Mucosa of rectum (tissue), 2 donors: ENCODE measurements around the gene TSHZ3.

Experiments used
- H3K27ac ChIP-seq, 2 donors: one replicate each; pipeline ENCODE4 v1.7.0; 2013; ENCODE audit warnings: inconsistent platforms in 2 of 2, low read depth in 2 of 2, low read length in 2 of 2
- H3K27me3 ChIP-seq, 2 donors: one replicate each; pipeline ENCODE4 v1.7.0; 2013; ENCODE audit warnings: low read length in 2 of 2; ENCODE audit not compliant: control insufficient read depth in 2 of 2, insufficient read depth in 2 of 2
- H3K36me3 ChIP-seq, 2 donors: one replicate each; pipeline ENCODE4 v1.7.0; 2013; ENCODE audit warnings: low read length in 2 of 2; ENCODE audit not compliant: control insufficient read depth in 2 of 2, insufficient read depth in 2 of 2
- H3K4me1 ChIP-seq, 2 donors: one replicate each; pipeline ENCODE4 v1.7.0; 2013; ENCODE audit warnings: low read length in 2 of 2, mild to moderate bottlenecking in 1 of 2; ENCODE audit not compliant: control insufficient read depth in 2 of 2, insufficient read depth in 2 of 2
- H3K4me3 ChIP-seq, 2 donors: one replicate each; pipeline ENCODE4 v1.7.0; 2013; ENCODE audit warnings: low read length in 2 of 2
- H3K9ac ChIP-seq, 2 donors: one replicate each; pipeline ENCODE4 v1.7.0; 2013; ENCODE audit warnings: low read length in 2 of 2, low read depth in 1 of 2, mild to moderate bottlenecking in 1 of 2
- H3K9me3 ChIP-seq, 2 donors: one replicate each; pipeline ENCODE4 v1.7.0; 2013; ENCODE audit warnings: low read length in 2 of 2; ENCODE audit not compliant: control insufficient read depth in 2 of 2
- donor health status: healthy.
- donor health status: Normal muscosa, but diverticular disease.

Gene TSHZ3

DNA sequence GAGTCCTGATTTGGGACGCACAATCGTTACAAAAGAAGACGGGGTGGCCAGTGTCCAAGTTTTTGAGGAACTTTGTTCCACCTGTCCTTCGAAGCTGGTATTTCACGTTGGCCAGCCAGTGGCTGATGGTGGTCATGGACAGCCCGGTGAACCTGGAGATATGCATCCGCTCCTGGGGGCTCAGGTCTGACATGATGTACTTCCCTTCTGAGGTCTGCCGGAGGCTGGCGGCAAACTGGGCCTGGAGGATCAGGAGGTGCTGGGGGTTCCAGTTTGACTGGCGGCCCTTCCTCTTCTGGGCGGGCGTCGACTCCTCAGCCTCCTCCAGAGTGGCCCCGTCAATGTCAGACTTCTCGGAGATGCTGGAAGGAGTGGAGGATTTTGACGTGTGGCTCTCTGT lies 72.4 kb downstream of the TSHZ3 start:
- Histone ChIP-seq H3K9ac (no peak overlapping the region), H3K27ac (no peak overlapping the region), H3K4me3 (no peak overlapping the region), H3K9me3 (no peaks in the 10 kb centered on the region), H3K27me3 (no peaks in the 10 kb centered on the region), H3K4me1 (no peaks in the 10 kb centered on the region), H3K36me3 (no peaks in the 10 kb centered on the region)

- Histone ChIP-seq H3K4me1 (no peaks in the 10 kb centered on the region), H3K27me3 (no peaks in the 10 kb centered on the region), H3K36me3 (no peaks in the 10 kb centered on the region), H3K9me3 (no peaks in the 10 kb centered on the region), H3K27ac (no peak overlapping the region), H3K9ac (no peak overlapping the region), H3K4me3 (no peak overlapping the region)
Measured at GRCh38 chr19:31275068-31275334, 74.2 kb downstream of the TSHZ3 start.

- Histone ChIP-seq H3K9me3 (no peaks in the 10 kb centered on the region), H3K27ac (no peak overlapping the region), H3K36me3 (no peaks in the 10 kb centered on the region), H3K9ac (no peak overlapping the region), H3K4me3 (no peak overlapping the region), H3K27me3 (no peaks in the 10 kb centered on the region), H3K4me1 (no peaks in the 10 kb centered on the region)
Measured at GRCh38 chr19:31274251-31275067, 74.8 kb downstream of the TSHZ3 start.

GRCh38 chr19:31272583-31273106 lies 76.6 kb downstream of the TSHZ3 start:
- Histone ChIP-seq H3K36me3 (no peaks in the 10 kb centered on the region), H3K9me3 (no peaks in the 10 kb centered on the region), H3K9ac (no peak overlapping the region), H3K4me3 (no peak overlapping the region), H3K27ac (no peak overlapping the region), H3K4me1 (no peaks in the 10 kb centered on the region), H3K27me3 (no peaks in the 10 kb centered on the region)

DNA sequence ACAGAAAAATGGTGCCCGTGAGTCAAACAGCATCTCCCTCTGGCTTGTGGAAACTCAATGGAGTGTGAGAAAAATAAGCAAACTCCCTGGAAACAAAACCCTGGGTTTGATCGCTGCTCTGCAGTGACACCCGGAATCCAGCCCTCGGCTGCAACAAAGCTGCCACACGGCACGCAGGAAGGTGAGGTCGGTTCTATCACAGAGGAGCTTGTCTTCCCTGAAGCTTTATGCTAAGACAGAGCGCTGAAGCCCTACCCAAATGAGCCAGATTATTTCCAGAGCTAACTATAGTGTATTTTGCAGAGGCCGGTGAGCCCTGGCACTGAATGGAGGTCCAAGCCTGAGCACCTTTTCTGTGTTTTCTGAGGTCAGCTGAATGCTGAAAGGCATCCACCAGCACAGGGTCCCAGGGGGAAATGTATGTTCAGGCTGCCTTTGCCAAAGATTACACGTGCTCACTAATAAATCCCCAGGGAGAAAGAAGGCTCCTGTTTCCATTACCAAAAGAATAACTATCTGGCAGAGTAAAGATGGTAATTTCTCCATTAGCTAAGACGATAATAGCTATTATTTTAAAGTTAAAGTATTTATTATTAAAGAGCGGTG lies 77.8 kb downstream of the TSHZ3 start:
- H3K27ac ChIP-seq, result no peak overlapping the region
- no peaks in the 10 kb centered on the region for H3K9me3 ChIP-seq
- H3K36me3 ChIP-seq, result no peaks in the 10 kb centered on the region
- H3K4me3 ChIP-seq, result no peak overlapping the region
- H3K27me3 ChIP-seq, result no peaks in the 10 kb centered on the region
- no peaks in the 10 kb centered on the region for H3K4me1 ChIP-seq
- no peak overlapping the region for H3K9ac ChIP-seq

GRCh38 chr19:31270897-31271296 lies 78.3 kb downstream of the TSHZ3 start:
- no peaks in the 10 kb centered on the region for H3K9me3 ChIP-seq
- H3K9ac ChIP-seq, result no peak overlapping the region
- H3K27ac ChIP-seq, result no peak overlapping the region
- H3K4me1 ChIP-seq, result no peaks in the 10 kb centered on the region
- H3K4me3 ChIP-seq, result no peak overlapping the region
- H3K36me3 ChIP-seq, result no peaks in the 10 kb centered on the region
- H3K27me3 ChIP-seq, result no peaks in the 10 kb centered on the region

DNA sequence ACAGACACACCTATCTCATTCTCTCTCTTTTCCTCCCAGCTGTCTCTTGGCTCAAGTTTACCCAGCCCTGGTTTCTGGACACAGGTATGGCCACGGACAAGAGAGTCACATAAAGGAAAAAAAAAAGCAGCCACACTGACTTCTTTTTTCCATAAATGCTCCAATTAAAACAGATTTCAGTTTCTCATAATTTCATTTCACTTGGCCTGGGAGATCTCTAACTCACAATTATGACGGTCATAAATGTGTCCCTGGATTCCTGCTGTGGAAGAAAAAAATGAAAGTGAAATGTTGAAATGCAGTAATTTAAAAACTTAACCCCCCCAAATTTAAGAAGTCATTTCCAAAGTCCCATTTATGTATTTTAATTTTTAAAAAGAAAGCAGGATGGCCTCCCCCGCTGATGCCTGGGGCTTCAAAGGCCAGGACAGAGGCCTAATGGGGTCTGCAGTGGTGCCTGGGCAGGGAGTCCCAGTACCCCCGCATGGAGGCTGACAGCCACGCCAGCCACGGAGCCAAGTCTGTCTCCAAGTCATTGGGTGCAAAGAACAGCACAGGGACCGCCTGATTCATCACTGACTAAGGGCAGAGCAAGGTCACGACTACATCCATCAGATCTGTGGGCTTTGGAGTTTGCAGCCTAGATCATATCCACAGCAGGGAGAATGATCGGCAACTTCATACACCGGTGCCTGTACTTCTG lies 79.7 kb downstream of the TSHZ3 start:
- no peak overlapping the region for H3K4me3 ChIP-seq
- no peak overlapping the region for H3K9ac ChIP-seq
- no peaks in the 10 kb centered on the region for H3K4me1 ChIP-seq
- H3K27me3 ChIP-seq, result no peaks in the 10 kb centered on the region
- H3K9me3 ChIP-seq, result no peaks in the 10 kb centered on the region
- H3K36me3 ChIP-seq, result no peaks in the 10 kb centered on the region
- no peak overlapping the region for H3K27ac ChIP-seq

DNA sequence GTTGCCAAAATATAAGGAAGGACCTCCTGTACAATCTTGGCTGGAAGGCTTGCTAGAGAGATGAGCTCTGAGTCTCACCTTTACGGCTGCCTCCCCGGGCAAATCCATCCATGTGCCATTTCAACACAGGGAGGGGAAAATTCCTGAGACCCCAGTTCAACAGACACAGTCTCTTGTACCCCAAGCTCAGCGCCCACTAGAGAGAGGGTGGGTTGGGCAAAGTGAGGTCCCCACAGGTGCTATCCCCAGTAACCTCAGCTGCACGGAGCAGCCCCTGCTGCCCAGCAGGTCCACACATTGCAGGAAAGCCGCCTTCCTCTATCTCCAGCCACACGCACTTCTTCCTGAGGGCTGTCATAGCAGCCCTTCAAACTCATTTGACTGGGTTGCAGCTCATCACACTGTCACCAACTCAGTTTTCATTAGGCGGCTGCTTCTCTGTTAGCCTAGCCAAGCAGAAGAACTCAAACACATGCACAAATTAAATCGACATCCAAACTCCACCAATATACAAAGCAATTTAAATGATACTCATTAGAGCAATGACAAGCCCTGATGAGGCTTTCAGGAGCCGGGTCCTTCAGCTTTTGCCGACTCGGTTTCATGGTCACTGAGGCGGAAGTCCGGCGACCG lies 80.4 kb downstream of the TSHZ3 start:
- no peaks in the 10 kb centered on the region for H3K27me3 ChIP-seq
- no peaks in the 10 kb centered on the region for H3K4me1 ChIP-seq
- no peaks in the 10 kb centered on the region for H3K9me3 ChIP-seq
- H3K36me3 ChIP-seq, result no peaks in the 10 kb centered on the region
- H3K9ac ChIP-seq, result no peak overlapping the region
- H3K27ac ChIP-seq, result no peak overlapping the region
- H3K4me3 ChIP-seq, result no peak overlapping the region

- no peaks in the 10 kb centered on the region for H3K36me3 ChIP-seq
- no peaks in the 10 kb centered on the region for H3K4me1 ChIP-seq
- no peak overlapping the region for H3K27ac ChIP-seq
- H3K9ac ChIP-seq, result no peak overlapping the region
- no peaks in the 10 kb centered on the region for H3K27me3 ChIP-seq
- H3K9me3 ChIP-seq, result no peaks in the 10 kb centered on the region
- no peak overlapping the region for H3K4me3 ChIP-seq
Measured at GRCh38 chr19:31266731-31267130, 82.5 kb downstream of the TSHZ3 start.

DNA sequence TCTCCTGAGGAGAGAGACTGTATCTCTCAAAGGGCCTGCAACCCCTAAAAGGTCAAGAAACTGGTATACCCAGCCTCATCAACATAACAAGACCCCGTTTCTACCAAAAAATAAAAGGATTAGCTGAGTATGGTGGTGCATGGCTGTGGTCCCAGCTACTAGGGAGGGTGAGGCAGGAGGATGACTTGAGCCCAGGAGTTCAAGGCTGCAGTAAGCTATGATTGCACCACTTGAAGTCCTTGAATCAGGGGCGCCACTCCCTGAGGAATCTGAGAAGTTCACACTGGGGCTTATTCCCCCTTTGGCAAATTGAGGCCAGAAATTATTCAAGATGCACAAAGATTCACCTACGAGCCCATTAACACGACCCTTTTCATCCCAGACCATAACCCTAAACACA lies 83.0 kb downstream of the TSHZ3 start:
- H3K36me3 ChIP-seq, result no peaks in the 10 kb centered on the region
- H3K4me3 ChIP-seq, result no peak overlapping the region
- H3K9ac ChIP-seq, result no peak overlapping the region
- no peaks in the 10 kb centered on the region for H3K9me3 ChIP-seq
- H3K4me1 ChIP-seq, result no peaks in the 10 kb centered on the region
- no peak overlapping the region for H3K27ac ChIP-seq
- H3K27me3 ChIP-seq, result no peaks in the 10 kb centered on the region
